Measurements from ENCODE around the gene NOP14.
"Not testable (repeated sequence)": the region's sequence is repeated elsewhere in the genome, so short reads cannot be mapped to it uniquely, and the experiment has no call there.

The NOP14 gene

DNA sequence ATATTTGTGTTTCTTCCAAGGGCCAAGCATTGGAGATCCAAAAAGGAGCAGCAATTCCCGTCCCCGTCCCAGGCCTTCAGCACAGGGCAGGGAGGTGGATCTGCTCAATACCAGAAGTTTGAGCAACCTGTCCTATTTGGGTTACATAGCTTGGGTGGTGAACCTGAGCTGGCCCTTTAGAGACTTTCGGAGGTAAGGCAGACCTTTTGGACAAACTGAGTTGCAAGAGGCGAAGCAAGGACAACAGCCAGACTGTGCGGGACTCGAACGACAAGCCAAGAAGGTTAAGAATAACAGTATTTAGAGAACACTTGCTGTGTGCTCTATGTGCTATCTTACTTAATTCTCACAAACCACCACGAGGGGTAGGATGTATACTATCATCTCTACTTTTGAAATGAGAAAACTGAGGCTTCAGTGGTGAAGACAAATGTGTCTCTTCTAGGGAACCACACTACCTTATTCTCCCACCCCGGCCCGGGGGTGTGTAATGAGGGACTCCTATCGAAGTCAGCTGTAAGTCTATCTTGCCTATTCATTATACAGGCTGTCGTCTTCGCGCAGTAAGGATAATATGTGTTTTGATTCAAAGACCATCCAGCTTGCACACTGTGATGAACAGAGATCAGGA, 1.3 kb downstream of the NOP14 start:
- peak; percentile 39 for DNase-seq (ENCODE audit: low read depth)

- no peak for DNase-seq (ENCODE audit: low read depth)
Measured at GRCh38 chr4:2961421-2961810, 1.8 kb downstream of the NOP14 start.

- DNase-seq (ENCODE audit: low read depth): not testable (repeated sequence)
Measured at GRCh38 chr4:2960450-2960849, 2.8 kb downstream of the NOP14 start.

DNA sequence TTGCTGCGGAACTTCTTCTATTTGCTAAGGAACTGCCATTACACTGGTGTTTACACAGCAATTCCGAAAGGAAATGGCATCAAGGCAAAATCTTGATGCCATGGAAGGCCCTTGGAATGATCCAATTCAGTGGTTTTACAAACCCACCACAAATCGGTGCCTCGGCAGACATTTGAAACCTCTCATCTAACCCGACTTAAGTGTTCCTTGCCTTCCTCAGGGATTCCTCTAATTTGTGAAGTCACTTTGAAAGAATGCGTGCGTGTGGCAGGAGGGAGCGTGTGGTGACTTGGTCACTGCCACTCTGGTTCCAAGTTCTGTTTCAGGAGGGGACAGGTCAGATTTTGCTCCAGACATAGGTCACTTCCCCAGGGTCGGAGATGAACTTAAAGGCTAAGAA, 4.8 kb downstream of the NOP14 start:
- peak; percentile 45 for DNase-seq (ENCODE audit: low read depth)

DNA sequence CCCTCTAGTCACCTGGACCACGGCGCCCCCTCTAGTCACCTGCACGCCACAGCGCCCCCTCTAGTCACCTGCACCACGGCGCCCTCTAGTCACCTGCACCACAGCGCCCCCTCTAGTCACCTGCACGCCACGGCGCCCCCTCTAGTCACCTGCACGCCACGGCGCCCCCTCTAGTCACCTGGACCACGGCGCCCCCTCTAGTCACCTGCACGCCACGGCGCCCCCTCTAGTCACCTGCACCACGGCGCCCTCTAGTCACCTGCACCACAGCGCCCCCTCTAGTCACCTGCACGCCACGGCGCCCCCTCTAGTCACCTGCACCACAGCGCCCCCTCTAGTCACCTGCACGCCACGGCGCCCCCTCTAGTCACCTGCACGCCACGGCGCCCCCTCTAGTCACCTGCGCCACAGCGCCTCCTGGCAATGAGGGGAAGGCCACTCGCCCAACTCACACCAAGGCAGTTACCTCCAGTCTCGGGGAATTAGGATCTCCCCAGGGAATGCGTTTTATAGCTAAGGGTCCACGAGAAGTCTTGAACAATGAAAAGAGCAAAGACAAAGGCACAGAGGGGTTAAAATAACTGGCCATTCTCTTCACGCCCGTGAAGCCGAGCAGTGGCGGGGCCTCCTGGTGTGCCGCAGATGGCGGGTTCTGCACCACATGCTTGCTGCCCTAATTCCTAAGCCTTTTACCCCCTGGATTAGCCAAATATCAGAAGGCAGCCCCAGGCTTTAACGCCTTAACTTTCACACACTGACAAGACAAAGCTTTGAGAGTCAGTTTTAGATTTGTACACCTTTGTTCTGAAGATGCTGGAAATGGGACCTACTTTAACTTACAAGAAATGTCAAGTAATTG, 7.8 kb downstream of the NOP14 start:
- not testable (repeated sequence) for DNase-seq (ENCODE audit: low read depth)

DNA sequence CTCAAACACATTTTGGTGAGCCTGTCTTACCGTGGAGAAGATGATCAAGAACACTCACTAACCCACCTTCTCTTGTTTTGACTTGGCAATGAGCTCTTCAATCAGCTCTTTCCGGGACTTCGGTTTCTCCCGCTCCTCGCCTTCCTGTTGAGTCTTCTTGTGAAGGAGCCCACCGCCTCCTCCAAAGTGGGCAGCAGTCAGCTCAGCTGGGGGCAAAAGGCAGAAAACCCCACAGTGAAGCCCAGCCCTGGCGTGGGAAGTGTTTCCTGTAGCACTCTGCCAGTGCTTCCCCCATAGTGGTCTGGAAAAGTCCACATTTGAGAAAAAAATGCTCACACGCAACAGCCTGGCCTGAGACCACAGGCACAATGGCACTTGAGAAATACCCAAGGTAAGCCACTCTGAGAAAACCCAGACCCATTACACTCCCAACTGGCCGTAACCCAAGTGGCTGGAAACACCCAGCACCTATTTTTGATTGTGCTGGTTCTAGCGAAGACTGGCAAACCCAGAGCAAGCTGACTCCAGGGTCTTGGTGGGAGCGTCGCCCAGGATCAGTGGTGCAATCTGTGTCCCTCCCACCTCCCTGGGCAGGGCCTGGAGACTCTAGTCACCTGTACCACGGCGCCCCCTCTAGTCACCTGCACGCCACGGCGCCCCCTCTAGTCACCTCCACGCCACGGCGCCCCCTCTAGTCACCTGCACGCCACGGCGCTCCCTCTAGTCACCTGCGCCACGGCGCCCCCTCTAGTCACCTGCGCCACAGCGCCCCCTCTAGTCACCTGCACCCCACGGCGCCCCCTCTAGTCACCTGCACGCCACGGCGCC, 8.6 kb downstream of the NOP14 start:
- no peak for DNase-seq (ENCODE audit: low read depth)

DNA sequence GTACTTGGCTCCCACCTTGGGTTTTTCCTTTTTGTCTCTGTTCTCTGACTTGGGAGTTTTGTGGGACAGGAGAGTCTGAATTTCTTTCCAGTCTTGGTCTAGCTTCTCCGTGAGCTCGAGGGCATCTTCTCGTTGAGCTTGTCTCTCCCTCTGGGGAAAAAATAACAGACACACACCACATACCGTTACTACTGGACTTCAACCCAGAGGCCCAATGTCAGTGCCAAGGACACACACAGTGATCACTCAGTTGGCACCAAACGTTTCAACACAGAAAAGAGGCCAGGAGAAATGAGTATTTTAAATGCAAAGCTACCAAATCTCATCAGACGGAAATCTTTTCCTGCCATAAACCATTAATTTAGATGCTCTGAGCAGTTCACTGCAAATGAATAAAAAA, 9.7 kb downstream of the NOP14 start:
- DNase-seq (ENCODE audit: low read depth): no peak

GRCh38 chr4:2950221-2950989, 12.8 kb downstream of the NOP14 start:
- DNase-seq (ENCODE audit: low read depth): no peak

GRCh38 chr4:2949782-2950125, 13.5 kb downstream of the NOP14 start:
- DNase-seq (ENCODE audit: low read depth): no peak

- DNase-seq (ENCODE audit: low read depth): peak; percentile 44
Measured at GRCh38 chr4:2948895-2949781, 14.1 kb downstream of the NOP14 start.

DNA sequence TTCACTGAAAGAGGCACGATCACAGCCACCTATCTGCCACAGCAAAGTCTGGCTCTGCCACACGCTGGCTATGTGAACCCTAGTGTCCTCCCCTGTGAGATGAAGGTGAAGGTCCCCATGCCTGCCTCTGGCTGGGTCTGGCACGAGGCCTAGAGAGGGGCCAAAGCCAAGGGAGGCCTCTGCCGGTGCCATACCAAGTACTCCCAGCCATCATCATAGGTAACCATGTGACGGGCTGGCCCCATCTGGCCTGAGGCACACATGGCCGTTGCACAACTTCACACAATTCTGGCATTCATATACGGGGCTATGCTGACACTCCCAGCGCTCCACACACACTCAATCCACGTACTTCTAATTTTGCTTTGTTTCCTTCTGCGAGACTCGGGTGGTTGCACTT, 15.3 kb downstream of the NOP14 start:
- DNase-seq (ENCODE audit: low read depth): no peak

DNA sequence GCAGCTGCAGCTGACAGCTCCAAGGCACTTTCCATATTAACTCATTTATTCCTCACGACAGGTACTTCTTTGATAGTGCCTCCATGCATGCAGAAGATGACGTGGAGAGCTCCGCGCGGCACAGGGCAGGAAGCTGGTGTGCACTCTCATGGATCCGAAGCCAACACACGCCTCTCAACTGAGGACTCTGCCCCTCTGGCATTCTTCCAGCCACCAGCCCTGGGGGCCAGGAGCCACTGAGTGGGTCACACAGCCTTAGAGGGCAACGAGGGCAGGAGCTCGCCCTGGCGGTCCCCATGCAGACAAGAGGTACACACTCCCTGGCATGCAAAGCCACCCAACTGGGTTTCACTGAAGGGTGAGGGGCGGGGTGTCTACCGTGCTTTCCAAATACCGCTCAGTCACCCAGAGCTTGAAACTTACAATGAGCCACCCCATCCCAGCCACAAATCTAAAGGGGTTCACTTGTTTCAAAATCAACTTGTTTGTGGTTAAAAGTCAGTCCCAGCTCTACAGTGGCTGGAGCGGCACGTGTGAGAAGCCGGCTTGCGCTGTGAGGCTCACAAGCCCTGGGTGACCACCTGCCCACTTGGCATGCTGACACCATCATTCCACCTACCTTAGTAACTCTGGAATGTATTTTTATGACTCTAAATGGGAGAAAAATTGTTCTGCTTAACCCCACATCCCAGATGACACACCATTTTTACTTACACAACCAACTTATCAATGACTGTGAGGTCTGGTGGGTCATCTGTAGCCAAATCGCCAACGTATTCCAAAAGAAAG, 16.2 kb downstream of the NOP14 start:
- DNase-seq (ENCODE audit: low read depth): peak; percentile 24

DNA sequence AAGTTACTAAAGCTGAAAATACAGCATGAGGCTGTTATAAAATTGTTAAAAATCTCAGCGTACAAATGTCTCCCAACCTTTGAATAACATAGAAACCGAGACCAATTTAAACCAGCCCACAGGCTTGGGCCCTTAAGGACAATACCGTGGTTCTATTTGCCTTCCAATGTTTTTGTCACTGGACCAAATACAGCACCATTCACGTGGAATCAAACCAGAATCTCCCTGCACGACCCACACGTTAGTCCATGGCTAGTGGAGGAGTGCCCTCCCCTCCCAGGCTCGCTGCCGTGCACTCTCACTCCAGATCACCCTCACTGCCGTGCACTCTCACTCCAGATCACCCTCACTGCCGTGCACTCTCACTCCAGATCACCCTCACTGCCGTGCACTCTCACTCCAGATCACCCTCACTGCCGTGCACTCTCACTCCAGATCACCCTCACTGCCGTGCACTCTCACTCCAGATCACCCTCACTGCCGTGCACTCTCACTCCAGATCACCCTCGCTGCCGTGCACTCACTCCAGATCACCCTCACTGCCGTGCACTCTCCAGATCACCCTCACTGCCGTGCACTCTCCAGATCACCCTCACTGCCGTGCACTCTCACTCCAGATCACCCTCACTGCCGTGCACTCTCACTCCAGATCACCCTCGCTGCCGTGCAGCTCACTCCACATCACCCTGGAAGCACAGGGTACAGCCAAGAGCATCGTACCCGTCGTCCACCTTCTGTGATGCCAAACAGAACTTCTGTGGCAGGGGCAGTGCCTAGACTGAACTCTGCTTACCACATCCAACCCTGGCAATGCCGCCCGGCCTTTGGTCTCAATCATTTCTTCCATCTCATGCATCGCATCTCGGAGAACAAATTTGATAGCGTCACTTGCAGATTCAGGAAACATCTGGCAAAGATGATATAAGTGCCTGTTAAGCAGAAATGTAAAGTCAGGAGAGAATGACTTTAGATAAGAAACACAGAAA, 17.3 kb downstream of the NOP14 start:
- not testable (repeated sequence) for DNase-seq (ENCODE audit: low read depth)

- DNase-seq (ENCODE audit: low read depth): no peak
Measured at GRCh38 chr4:2944586-2945526, 18.4 kb downstream of the NOP14 start.

DNA sequence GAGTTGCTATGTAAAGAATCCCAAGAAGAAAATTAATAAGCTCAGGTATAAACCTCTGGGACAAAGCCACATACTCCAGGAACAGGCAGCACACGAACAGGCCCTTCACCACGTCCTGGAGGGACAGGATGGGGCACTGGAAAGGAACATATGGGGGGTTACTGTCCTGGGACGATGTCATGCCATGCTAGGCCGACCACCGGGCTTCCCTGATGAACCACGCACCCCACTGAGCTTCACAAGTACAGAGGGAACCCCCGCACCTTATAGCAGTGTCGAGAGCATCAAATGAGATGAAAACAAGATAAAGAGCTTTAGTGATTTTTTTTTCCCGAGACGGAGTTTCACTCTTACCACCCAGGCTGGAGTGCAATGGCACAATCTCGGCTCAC, 19.1 kb downstream of the NOP14 start:
- DNase-seq (ENCODE audit: low read depth): no peak

DNA sequence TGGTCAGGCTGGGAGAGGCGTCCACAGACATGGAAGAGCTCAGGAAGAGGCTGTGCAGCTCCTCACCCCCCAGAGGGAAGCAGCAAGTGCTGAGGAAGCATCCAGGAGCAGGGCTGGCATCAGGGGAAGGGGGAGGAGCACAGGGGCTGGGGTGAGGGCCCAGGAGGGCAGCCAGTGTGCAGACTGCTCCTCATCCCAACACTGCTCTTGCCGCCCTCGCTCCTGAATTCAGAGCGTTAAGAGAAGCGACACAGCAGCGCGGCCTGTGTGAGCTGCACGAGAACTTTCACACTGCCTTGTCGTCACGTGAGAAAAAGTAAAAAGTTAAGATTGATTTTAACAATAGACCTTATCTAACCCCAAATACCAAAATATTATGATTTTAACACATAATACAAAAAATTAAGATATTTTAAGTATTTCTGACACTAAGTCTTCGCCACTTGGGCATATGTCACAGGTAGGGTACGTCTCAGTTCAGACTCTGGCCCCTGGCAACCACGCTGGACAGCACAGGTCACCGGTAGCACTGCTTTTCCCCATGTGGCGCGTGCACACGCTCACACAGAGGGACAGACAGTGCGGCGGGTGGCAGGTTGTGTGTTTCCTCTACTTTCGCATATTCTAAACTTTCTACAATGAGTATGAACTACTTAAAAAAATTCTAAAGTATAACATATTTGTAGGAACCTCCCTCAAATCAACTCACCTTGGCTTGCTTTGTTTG, 19.7 kb downstream of the NOP14 start:
- DNase-seq (ENCODE audit: low read depth): no peak
